GM21360 (cell line): ENCODE results near the gene ZNF654.
"Not testable (repeated sequence)": the region's sequence is repeated elsewhere in the genome, so short reads cannot be mapped to it uniquely, and the experiment has no call there.

Experiments used
- ATAC-seq: cut with Tn5 transposase; IDR thresholded peaks from one replicate; pipeline ENCODE4 v1.9.1; 2021; ENCODE audit warnings: mild to moderate bottlenecking, moderate library complexity; ENCODE audit not compliant: unreplicated experiment

ZNF654 gene

DNA sequence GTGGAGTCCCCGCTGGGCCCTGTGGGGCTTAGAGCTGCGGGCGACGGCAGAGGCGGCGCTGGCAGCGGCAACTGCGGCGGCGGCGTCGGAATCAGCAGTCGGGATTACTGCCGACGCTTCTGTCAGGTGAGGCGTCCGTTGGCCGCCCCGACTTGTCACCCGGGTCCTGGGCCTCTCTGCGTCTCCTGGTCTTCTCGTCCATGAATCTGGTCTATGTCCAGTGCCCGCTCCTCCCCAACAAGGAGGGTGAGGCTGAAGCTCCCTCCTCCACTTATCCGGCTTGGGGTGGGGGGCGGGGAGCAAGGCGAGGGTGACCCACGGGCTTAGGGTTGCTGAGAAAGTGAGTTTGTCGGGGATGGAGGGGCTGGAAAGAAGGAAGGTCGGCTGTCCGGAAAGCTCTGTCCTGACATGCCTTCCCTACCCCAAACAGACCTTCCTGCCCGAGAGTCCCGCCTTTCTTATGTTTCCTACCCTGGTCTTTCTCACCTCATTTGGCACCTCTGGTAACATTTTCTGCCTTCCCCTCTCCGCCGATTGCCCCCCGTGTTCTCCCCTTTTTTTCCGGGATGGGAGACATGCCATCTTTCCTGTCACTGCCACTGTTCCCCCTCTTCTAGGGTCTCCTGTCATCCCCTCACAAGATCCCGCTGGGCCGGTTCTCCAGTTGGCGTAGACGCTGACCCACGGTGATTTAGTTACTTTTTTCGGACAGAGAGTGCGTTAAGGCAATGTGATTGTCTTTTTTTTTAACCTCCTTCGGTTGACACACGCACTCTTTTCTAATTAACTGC lies 520 bp downstream of the ZNF654 start:
- ATAC-seq = peak; percentile 7

DNA sequence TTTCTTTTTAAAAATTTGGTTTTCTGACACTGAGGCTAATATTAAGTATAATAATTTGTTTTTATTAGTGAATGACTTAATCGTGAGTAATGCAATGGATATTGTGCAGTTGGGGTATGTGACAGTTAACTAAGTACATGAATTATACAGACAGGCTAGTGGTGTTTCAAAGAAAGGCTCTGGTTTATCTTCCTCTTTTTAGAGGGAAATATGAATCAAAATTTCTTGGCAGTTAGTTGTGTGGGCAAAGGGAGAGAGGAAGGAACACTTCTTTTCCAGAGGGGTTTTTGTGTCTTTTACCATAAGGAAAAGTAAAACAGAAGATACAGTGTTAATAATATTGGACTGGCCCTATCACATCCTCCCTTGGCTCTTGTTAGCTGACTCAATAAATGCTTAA lies 2.7 kb downstream of the ZNF654 start:
- no peak for ATAC-seq

DNA sequence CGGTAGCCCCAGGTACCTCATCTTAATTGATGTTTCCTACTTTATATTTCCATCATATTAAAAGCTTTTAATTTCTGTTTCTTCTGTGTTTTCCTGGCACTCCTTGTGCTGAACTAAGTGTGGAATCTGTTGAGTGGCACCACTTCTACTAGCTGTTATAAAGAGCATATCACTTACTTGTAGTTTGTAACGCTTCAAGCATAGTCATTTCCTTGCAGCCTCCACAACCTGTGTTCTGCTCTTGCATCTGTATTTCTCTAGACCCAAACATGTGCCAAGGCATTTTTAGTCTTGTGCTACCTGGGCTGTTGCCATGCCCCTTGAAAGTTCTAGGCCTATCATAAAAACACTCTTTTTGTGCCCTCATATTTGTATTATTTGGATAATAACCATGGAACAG lies 16.0 kb downstream of the ZNF654 start:
- no peak for ATAC-seq

DNA sequence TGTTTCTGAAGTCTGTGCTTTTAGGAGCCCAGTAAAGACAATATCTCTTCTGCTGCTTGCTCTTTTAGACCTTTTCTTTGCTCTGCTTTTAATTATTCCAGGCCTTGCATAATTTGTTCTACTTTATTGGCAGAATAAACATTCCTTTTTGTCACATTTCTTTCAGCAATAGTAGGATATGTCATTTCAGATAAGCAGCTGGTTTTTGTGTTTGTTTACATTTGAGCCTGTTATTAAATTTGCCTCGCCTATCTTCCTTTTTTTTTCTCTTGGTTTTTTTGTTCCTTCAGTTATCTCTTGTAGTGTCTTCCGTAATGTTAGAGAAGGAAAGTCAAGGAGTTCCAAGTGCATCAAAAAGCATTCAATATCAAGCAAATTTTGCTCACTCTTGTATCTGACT lies 16.4 kb downstream of the ZNF654 start:
- no peak for ATAC-seq

DNA sequence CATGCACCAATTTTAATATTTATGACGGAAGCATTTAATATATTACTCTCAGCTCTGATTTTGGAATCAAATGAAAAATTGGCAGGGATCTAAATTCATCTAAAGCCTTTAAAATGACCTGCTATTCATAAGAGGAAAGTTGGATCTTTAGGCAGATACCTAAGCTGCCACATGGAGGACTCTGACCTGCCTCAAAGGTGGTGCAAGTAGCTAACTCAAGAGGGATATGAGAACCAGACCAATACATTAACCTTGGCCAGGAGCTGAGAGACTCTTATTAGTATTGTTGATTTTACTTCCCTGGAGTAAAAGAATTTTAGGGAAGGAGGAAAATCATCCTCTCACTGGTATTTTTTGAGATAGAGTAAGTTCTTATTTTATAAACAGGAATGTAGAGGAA lies 17.7 kb downstream of the ZNF654 start:
- ATAC-seq = no peak

DNA sequence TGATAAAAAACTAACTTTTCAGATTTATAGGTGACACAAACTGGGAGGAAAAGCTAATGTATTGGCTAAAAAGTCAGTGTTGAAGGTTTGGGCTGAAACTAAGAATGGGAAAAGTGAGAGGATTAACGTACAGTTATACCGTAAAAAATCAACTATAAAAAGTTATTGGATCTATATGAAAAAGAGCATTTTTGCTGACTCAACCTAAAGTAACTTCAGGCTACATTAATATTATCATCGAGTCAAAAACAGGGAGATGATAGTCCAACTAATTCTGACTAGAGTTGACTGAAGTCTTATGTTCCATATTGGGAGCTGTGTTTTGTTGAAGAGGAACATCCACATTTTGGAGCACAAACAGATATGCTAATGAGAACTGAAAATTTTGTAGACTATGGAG lies 19.9 kb downstream of the ZNF654 start:
- no peak for ATAC-seq

DNA sequence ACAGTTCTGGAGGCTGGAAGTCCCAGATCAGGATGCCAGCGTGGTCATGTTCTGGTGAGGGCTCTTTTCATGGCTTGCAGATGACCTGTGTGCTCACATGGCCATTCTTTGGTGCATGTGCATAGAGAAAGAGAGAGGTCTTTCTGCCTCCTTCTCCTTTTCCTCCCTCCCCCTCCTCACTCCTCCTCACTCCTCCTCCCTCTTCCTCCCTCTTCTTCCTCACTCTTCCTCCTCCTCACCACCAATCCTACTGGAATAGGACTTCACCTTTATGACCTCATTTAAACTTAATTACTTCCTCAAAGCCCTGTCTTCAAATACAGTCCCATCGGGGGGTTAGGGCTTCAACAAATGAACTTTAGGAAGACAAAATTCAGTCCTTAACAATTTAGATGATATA lies 23.8 kb downstream of the ZNF654 start:
- no peak for ATAC-seq

DNA sequence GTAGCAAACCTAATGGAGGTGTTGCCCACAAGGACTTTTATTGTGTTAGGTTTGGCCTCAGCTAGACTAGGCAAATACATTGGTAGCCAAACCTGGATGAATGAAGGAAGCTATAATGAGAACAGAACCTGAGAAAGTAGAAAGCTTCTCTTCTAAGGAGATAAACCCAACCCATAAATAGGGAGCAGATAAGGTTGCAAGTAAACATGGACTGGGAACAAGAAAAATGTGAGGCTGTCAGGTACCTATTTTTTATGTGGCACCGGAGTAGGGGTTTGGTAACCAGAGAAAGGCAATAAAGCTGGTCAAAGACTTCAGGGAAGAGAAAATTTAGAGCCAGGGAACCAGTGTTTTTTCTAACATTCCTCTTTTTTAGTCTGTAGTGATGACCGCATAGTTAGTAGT lies 25.0 kb downstream of the ZNF654 start:
- no peak for ATAC-seq

DNA sequence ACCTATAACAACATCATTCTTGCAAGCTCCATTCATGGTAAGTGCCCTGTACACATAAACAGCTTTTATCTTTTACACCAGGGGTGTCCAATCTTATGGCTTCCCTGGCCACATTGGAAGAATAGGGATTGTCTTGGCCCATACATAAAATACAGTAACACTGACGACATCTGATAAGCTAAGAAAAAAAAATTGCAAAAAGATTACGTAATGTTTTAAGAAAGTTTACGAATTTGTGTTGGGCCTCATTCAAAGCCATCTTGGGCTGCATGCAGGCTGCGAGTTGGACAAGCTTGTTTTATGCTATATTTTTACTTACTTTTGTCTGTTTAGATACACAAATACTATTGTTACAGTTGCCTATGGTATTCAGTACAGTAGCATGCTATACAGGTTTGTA lies 31.6 kb downstream of the ZNF654 start:
- ATAC-seq = no peak

DNA sequence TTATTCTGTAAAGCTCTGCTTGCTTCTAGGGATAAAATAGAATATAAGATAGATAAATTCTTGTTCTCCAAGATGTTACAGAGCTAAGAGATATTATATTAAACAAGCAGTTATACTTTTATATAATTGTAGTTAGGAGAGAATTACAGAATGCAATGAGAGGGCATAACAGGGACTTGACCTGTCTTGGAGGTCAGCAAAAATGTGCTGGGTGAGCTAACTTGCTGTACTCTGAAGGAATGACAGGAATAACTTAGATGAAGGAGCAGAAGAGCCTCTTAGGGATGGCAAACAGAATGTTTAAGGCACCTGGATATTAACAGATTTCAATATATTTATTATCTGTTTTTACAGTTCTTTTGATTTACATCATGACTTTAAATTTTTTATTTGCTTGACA lies 33.2 kb downstream of the ZNF654 start:
- no peak for ATAC-seq

DNA sequence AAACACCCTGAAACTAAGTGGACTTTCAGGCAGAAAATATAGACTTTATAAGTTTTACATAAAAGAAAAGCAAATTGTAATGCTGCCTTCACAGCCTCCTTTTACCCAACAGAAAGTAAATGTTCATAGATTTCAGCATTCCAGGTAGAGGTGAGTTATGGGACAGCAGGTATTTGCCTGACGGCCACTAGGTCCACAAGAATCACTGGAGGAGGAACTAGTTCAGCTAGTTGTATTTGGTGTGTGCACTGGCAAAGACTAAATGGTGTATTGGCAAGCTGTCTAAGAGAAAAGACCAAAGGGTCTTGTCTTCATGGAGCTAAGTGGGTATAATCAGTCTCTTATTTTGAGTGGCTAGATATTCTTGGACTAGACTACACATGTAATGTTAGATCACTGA lies 34.2 kb downstream of the ZNF654 start:
- no peak for ATAC-seq

DNA sequence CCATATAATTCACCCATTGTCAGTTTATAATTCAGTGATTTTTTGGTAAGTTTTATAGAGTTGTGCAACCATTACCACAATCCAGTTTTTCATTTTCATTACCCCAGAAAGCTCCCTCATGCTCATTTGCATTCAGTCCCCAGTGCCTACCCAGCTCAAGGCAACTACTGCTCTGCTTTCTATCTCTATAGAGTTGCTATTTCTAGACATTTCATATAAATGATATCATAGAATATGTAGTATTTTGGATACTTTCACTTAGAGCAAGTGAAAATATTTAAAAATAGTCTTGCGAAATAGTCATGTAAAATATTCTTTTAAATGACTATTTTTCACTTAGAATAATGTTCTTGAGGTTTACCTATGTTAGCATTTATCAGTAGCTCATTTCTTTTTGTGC lies 42.1 kb downstream of the ZNF654 start:
- ATAC-seq = peak; percentile 80

DNA sequence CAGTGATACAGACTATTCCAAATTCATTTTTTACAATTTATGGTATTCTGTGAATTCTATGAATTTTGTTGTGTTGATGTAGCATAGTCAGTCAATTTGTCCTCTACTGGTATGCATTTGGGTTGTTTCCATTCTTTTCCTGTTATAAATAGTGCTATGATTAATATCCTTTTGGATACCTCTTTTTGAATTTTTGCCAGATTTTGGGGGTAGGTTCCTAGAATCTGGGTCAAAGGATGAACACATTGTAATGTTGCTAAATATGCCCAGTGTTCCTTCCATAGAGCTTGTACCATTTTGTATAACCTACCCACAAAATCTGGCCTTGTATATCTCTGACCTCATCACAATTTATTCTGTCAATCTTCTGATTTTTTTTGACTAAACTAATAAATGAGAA lies 46.3 kb downstream of the ZNF654 start:
- no peak for ATAC-seq

DNA sequence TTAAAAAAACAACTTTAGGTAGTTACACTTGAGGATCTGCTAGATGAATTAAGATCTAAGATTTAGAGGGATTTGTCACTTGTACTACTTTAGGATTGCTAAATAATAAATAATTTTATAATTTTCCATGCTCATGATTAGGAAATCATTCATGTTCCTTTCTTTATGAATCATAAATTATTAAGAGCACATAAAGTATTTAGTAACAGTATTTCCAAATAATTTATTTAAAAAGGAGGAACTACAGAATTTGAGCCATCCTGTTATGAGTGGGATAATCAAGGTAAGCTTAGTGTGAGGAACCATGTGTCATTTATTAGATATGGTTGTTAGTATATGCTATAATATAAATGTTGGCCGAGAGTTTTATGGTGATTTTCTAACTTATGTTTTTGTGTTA lies 53.2 kb downstream of the ZNF654 start:
- no peak for ATAC-seq

DNA sequence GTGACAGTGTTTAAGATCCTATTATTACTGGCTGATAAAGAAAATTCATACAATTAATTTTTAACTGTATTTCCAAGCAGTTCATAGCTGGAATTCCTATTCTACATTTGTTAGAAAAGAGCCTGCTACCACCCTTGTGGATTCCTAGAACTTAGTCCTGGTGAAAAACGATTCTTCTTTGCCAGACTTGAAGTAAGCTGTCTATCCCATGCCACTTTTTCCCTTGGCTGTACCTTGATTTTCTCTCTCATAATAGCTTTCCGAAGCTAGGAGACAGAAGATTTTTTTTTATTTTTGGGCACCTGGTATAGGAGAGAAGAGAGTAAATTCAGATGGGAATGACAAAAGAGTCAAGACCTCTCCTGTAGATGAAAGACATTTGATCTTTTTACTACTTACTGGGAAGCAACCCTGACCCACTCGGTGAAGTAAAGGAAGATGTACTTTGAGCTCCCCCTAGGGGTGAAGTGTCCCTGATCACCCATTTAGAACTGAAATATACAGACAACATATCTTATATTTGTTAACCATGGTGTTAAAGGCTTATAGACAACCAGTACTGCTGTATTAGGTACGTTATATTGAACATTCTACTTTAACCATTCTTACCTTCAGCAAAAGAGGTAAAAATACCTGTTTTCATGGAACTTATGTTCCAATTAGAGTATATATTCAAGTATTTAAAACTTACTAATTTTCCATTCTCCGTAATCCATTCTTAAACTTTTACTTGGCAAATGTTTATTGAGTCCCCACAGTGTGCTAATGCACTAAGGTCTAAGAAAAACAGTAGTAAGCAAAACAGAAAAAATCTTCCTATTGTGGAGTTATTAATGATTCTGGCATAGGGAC lies 54.5 kb downstream of the ZNF654 start:
- peak; percentile 86 for ATAC-seq

DNA sequence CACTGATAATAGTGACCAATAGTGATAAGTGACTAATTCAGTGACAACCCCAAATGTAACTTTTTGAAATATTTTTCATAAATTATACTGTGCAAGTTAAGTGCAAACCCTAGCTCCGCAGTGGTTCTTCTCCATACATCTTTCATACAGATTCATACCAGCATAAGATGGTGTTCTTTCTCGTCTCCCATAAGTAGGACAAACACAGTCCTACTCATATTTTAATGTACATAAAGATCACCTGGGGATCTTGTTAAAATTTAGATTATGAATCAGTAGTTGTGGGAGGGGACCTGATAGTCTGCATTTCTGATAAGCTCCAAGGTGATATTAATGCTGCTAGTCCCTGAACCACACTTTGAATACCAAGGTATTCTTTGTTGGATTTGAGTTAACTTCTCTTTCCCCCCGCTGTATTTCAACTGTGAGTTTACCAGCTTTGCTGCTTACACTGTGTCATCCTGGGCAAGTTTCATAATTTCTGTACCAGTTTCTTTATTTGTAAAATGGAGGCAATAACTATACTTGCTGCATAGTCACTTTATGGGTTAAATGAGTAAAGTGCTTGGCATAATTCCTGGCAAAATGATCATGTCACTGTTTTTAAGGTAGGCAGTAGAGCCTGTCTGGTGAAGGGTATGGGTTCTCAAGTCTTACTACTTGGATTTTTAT lies 56.0 kb downstream of the ZNF654 start:
- ATAC-seq = no peak

DNA sequence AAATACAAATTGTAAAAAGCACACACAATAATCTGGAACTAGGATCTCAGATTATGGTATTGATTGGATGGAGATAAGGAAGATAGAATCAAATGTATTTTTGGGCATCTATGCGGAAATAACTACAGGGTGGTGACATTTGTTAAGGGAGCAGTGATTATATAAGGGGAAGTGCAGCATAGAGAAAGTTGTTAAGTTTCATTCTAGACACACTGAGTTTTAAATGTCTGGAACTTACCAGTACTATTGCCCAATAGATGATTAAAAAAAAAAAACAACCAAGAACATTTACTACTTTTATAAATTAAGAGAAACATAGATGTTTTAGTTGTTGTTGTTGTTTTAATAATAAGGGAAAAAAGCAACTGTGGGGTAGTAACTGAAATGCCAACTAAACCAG lies 58.6 kb downstream of the ZNF654 start:
- ATAC-seq = no peak

DNA sequence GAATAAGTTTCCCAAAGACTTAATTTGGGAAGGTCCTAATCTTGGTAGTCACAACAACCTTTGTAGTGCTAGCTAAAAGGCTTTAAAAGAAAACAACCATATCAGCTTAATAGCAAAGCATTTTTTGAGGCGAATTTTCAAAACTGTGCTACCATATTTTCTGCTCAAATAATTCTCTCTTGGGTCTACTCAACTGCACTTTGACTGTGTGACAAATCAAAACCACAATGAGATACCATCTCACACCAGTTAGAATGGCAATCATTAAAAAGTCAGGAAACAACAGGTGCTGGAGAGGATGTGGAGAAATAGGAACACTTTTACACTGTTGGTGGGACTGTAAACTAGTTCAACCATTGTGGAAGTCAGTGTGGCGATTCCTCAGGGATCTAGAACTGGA lies 59.5 kb downstream of the ZNF654 start:
- ATAC-seq = not testable (repeated sequence)

DNA sequence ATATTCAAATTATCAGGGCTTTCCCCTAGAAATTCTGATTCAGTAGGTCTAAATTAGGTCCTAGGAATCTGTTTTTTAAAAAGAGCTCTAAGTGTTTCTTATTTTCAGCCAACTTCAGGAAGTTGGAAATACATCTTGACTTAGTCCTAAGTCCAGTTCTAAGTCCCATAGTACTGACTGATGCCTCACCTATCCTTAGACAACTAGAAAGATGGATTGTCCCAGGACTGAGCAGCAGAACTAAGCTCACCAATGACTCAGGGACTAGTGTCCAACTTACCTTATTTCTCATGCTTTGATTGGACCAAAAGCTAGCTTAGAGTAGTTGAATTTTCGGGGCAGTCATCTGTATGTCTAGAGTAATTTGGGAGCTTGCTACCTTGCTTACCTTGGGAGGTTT lies 64.5 kb downstream of the ZNF654 start:
- no peak for ATAC-seq

DNA sequence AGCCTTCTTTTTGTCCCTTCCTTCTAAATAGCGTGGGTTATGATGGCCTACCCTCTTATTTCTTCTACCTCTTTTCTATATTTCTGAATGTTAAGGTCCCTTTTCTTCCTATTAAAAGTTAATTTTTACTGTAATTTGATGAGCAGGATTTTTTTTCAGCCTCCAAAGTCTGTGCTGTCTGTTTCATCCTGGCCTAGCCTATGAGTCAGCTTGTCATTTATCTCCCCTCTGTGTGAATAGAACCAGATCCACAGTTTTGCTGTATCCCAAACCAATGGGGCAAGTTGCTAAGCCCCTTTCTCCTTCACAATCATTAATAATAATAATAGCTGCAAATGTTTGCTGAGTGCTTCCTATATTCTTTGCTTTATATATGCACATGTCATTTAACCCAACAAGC lies 72.6 kb downstream of the ZNF654 start:
- ATAC-seq = no peak

DNA sequence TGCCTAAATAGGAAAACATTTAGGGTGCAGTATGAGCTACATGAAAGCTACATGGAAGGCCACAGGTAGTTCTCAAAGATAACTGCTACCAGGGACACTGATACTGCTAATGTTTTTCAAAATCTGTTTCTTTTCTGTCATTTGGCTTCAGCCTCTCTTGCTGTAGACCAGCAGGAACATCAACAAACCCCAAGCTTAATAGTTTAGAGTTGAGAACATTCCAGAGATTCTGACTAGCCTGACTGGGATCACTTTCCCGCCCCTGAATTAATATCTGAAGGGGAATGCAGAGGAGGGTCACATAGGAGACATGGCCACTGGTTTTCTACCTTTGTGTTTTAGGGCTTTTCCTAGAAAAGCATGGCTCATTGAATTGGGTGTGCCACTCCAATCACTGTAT lies 73.8 kb downstream of the ZNF654 start:
- ATAC-seq = no peak
